Activated CD4-positive, alpha-beta T cell treated with anti-CD3 and anti-CD28 coated beads, Interleukin-2, amount 50 U/mL, for 48 hours (primary cell): ENCODE results near the gene MAD2L1.
A peak's percentile ranks its signal among the peaks of the same experiment; 100 is the strongest.

Source experiments
- DNase-seq, 2 experiments: peaks; one replicate each; pipeline ENCODE4 v3.0.0-alpha.2; 2020

Gene MAD2L1

GRCh38 chr4:120056246-120056645 lies 10.4 kb downstream of the MAD2L1 start:
- no peak for DNase-seq

GRCh38 chr4:120055795-120056194 lies 10.9 kb downstream of the MAD2L1 start:
- no peak for DNase-seq

- DNase-seq = no peak
Measured at GRCh38 chr4:120055162-120055561, 11.5 kb downstream of the MAD2L1 start.

- DNase-seq = no peak
Measured at GRCh38 chr4:120053911-120054310, 12.7 kb downstream of the MAD2L1 start.

- DNase-seq = no peak
Measured at GRCh38 chr4:120052856-120053255, 13.8 kb downstream of the MAD2L1 start.

GRCh38 chr4:120051253-120051652 lies 15.4 kb downstream of the MAD2L1 start:
- DNase-seq = no peak

- peak; percentile 70 to 78 for DNase-seq
Measured at GRCh38 chr4:120049732-120050494, 16.7 kb downstream of the MAD2L1 start.

GRCh38 chr4:120043828-120044227 lies 22.8 kb downstream of the MAD2L1 start:
- no peak for DNase-seq

GRCh38 chr4:120037411-120037810 lies 29.2 kb downstream of the MAD2L1 start:
- DNase-seq = no peak

GRCh38 chr4:120034913-120035312 lies 31.7 kb downstream of the MAD2L1 start:
- no peak for DNase-seq

GRCh38 chr4:120026853-120027252 lies 39.8 kb downstream of the MAD2L1 start:
- no peak for DNase-seq

- DNase-seq = no peak
Measured at GRCh38 chr4:120025516-120025915, 41.1 kb downstream of the MAD2L1 start.

- DNase-seq = no peak
Measured at GRCh38 chr4:120018786-120019185, 47.9 kb downstream of the MAD2L1 start.

- DNase-seq = no peak
Measured at GRCh38 chr4:120017939-120018692, 48.5 kb downstream of the MAD2L1 start.

- no peak for DNase-seq
Measured at GRCh38 chr4:120011725-120012124, 54.9 kb downstream of the MAD2L1 start.

- no peak for DNase-seq
Measured at GRCh38 chr4:120010646-120011045, 56.0 kb downstream of the MAD2L1 start.

- no peak for DNase-seq
Measured at GRCh38 chr4:120009731-120010130, 56.9 kb downstream of the MAD2L1 start.

- no peak for DNase-seq
Measured at GRCh38 chr4:120008957-120009356, 57.7 kb downstream of the MAD2L1 start.

- no peak for DNase-seq
Measured at GRCh38 chr4:120007896-120008436, 58.7 kb downstream of the MAD2L1 start.

- no peak for DNase-seq
Measured at GRCh38 chr4:120007191-120007871, 59.3 kb downstream of the MAD2L1 start.
